Ovary (tissue), 3 donors: Measurements from ENCODE around the gene CD8B2.

Experiments
- EP300 ChIP-seq: sonication (generic); formaldehyde crosslinking; IDR thresholded peaks from one replicate; pipeline ENCODE4 v1.6.1; 2017; ENCODE audit warnings: antibody characterized with exemption
- POLR2A ChIP-seq: fragments of 450-650 bp; IDR thresholded peaks from one replicate; pipeline ENCODE4 v1.6.1; 2017; ENCODE audit warnings: antibody characterized with exemption, mild to moderate bottlenecking, moderate library complexity
- TF ChIP-seq, protein P1 (sequence below), 3 donors: fragments of 450-650 bp in 2 of 3; fragments of 200-600 bp in 1 of 3; IDR thresholded peaks; one replicate each; pipeline versions ENCODE4 v1.5.1 to v1.8.0; 2016 to 2022; ENCODE audit warnings: antibody characterized with exemption in 3 of 3, mild to moderate bottlenecking in 1 of 3
- donor health status: DM: no; HTN: no; CAD: no.

DNA sequence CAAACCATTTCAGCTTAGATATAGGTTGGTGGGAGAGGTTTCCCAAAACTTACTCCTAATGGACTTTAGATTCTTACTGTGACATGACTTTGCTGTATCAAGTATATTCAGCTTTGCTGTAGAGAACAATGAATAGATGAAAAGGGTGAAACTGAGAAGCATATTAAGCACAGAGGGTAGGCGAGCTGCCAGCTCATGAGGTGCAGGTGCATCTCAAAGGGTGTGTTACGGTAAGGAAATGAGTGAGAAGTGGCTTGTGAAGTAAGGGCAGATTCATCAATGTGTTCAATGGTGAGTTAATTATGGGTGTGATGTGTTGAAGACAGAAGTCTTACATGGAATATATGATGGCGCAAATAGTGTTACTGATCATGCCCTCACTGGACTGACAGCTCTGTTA lies 49.3 kb downstream of the CD8B2 start:
- no peak for TF ChIP-seq POLR2A
- TF ChIP-seq EP300, result no peak
- TF ChIP-seq, protein P1, sequence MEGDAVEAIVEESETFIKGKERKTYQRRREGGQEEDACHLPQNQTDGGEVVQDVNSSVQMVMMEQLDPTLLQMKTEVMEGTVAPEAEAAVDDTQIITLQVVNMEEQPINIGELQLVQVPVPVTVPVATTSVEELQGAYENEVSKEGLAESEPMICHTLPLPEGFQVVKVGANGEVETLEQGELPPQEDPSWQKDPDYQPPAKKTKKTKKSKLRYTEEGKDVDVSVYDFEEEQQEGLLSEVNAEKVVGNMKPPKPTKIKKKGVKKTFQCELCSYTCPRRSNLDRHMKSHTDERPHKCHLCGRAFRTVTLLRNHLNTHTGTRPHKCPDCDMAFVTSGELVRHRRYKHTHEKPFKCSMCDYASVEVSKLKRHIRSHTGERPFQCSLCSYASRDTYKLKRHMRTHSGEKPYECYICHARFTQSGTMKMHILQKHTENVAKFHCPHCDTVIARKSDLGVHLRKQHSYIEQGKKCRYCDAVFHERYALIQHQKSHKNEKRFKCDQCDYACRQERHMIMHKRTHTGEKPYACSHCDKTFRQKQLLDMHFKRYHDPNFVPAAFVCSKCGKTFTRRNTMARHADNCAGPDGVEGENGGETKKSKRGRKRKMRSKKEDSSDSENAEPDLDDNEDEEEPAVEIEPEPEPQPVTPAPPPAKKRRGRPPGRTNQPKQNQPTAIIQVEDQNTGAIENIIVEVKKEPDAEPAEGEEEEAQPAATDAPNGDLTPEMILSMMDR (IDR thresholded peaks at IDR 0.05), result no peak
